Stimulated activated CD8-positive, alpha-beta memory T cell treated with anti-CD3 and anti-CD28 coated beads, Interleukin-4, amount 100 ng/mL, for 4 hours (primary cell): Measurements from ENCODE around the gene AGFG1.
"Not testable (repeated sequence)": the region's sequence is repeated elsewhere in the genome, so short reads cannot be mapped to it uniquely, and the experiment has no call there.

Experiments
- DNase-seq, 2 donors: peaks; one replicate each; pipeline ENCODE4 v3.0.0-alpha.2; 2020; ENCODE audit warnings: low read depth in 2 of 2, low spot score in 1 of 2

Gene AGFG1

GRCh38 chr2:227534714-227535113 is 62.8 kb downstream of the AGFG1 start:
- no peak for DNase-seq

GRCh38 chr2:227536445-227536844 is 64.5 kb downstream of the AGFG1 start:
- DNase-seq, result no peak

GRCh38 chr2:227539465-227539956 is 67.6 kb downstream of the AGFG1 start:
- DNase-seq, result no peak

- not testable (repeated sequence) for DNase-seq
These were observed 68.4 kb downstream of the AGFG1 start for GRCh38 chr2:227540352-227540751.

GRCh38 chr2:227545990-227546389 is 74.0 kb downstream of the AGFG1 start:
- no peak for DNase-seq

- DNase-seq, result no peak
These were observed 79.9 kb downstream of the AGFG1 start for GRCh38 chr2:227551836-227552235.

- no peak for DNase-seq
These were observed 90.6 kb downstream of the AGFG1 start for GRCh38 chr2:227562581-227562980.

- DNase-seq, result no peak
These were observed 93.1 kb downstream of the AGFG1 start for GRCh38 chr2:227565080-227565479.

GRCh38 chr2:227566012-227566411 is 94.1 kb downstream of the AGFG1 start:
- no peak for DNase-seq

- DNase-seq, result no peak
These were observed 96.9 kb downstream of the AGFG1 start for GRCh38 chr2:227568852-227569169.

- DNase-seq, result no peak
These were observed 98.7 kb downstream of the AGFG1 start for GRCh38 chr2:227570615-227571014.

- no peak for DNase-seq
These were observed 104.2 kb downstream of the AGFG1 start for GRCh38 chr2:227576110-227576509.

- no peak for DNase-seq
These were observed 104.9 kb downstream of the AGFG1 start for GRCh38 chr2:227576812-227577211.

- no peak for DNase-seq
These were observed 105.6 kb downstream of the AGFG1 start for GRCh38 chr2:227577555-227577954.

- no peak for DNase-seq
These were observed 106.7 kb downstream of the AGFG1 start for GRCh38 chr2:227578642-227579041.

GRCh38 chr2:227579791-227580190 is 107.8 kb downstream of the AGFG1 start:
- no peak for DNase-seq

- no peak for DNase-seq
These were observed 110.4 kb downstream of the AGFG1 start for GRCh38 chr2:227582369-227582768.

- no peak for DNase-seq
These were observed 120.9 kb downstream of the AGFG1 start for GRCh38 chr2:227592694-227593387.

- DNase-seq, result no peak
These were observed 123.8 kb downstream of the AGFG1 start for GRCh38 chr2:227595797-227596196.

- DNase-seq, result no peak
These were observed 125.1 kb downstream of the AGFG1 start for GRCh38 chr2:227597036-227597435.

GRCh38 chr2:227597998-227598397 is 126.0 kb downstream of the AGFG1 start:
- no peak for DNase-seq

- DNase-seq, result not testable (repeated sequence)
These were observed 127.0 kb downstream of the AGFG1 start, which contains the start of gene SCYGR2 for GRCh38 chr2:227598835-227599503. Gene SCYGR2 (plus strand): TSS chr2:227598893. CDS start chr2:227598893, 0 bp downstream.

- no peak for DNase-seq
These were observed 130.4 kb downstream of the AGFG1 start for GRCh38 chr2:227602358-227602757.
